HG03025 (cell line): ENCODE measurements around the gene FGD5.

Experiments used
- ATAC-seq: cut with Tn5 transposase; IDR thresholded peaks from one replicate; pipeline ENCODE4 v1.9.1; 2021; ENCODE audit warnings: mild to moderate bottlenecking, moderate library complexity; ENCODE audit not compliant: unreplicated experiment, low FRiP score

The FGD5 gene

GRCh38 chr3:14786369-14786768 is 32.4 kb upstream of the FGD5 start:
- ATAC-seq, result no peak

- ATAC-seq, result no peak
Observed at GRCh38 chr3:14787630-14788029, 31.1 kb upstream of the FGD5 start.

GRCh38 chr3:14788644-14789043 is 30.1 kb upstream of the FGD5 start:
- no peak for ATAC-seq

GRCh38 chr3:14789221-14789620 is 29.5 kb upstream of the FGD5 start:
- no peak for ATAC-seq

- ATAC-seq, result no peak
Observed at GRCh38 chr3:14789640-14790285, 29.0 kb upstream of the FGD5 start.

GRCh38 chr3:14791343-14791945 is 27.3 kb upstream of the FGD5 start:
- ATAC-seq, result no peak

GRCh38 chr3:14792691-14793121 is 26.1 kb upstream of the FGD5 start:
- ATAC-seq, result no peak

- no peak for ATAC-seq
Observed at GRCh38 chr3:14793126-14793857, 25.5 kb upstream of the FGD5 start.

GRCh38 chr3:14793858-14794234 is 24.9 kb upstream of the FGD5 start:
- ATAC-seq, result no peak

- ATAC-seq, result no peak
Observed at GRCh38 chr3:14794435-14794834, 24.3 kb upstream of the FGD5 start.

- no peak for ATAC-seq
Observed at GRCh38 chr3:14795996-14796395, 22.8 kb upstream of the FGD5 start.

GRCh38 chr3:14796403-14797077 is 22.2 kb upstream of the FGD5 start:
- no peak for ATAC-seq

- no peak for ATAC-seq
Observed at GRCh38 chr3:14797731-14798130, 21.0 kb upstream of the FGD5 start.

- ATAC-seq, result no peak
Observed at GRCh38 chr3:14798231-14798630, 20.5 kb upstream of the FGD5 start.

- no peak for ATAC-seq
Observed at GRCh38 chr3:14799146-14799545, 19.6 kb upstream of the FGD5 start.

- ATAC-seq, result no peak
Observed at GRCh38 chr3:14801031-14801430, 17.7 kb upstream of the FGD5 start.

GRCh38 chr3:14801668-14802380 is 16.9 kb upstream of the FGD5 start:
- no peak for ATAC-seq

- ATAC-seq, result no peak
Observed at GRCh38 chr3:14802381-14802731, 16.4 kb upstream of the FGD5 start.

- no peak for ATAC-seq
Observed at GRCh38 chr3:14803101-14803980, 15.4 kb upstream of the FGD5 start.
